IMR-90 (cell line): ENCODE measurements around the gene PIK3CB. TPM values are rescaled to one million over a fixed set of nuclear protein-coding genes. Genes with fewer than 3 reads are reported as not detected.

ENCODE experiments used
- ATAC-seq: fragments of 200-7000 bp; cut with Tn5 transposase; 2 replicates; pipeline ENCODE4 v1.9.1; 2020; ENCODE audit warnings: low read depth, mild to moderate bottlenecking, moderate library complexity
- BruUV-seq: library from RNA; stranded (reverse); fragments of 400-500 nt; replicated peaks from 2 replicates; lab custom pipeline; 2021; lab: Mats Ljungman, UMichigan
- CTCF ChIA-PET: fragments of 300-600 bp; formaldehyde crosslinking; extraction: SDS; loops from one replicate; lab custom pipeline; 2021; ENCODE audit warnings: antibody characterized with exemption; lab: Yijun Ruan, JAX
- POLR2A ChIA-PET: fragments of 300-600 bp; sonication (Branson Sonifier 250); formaldehyde crosslinking; loops from one replicate; lab custom pipeline; 2022; ENCODE audit warnings: antibody characterized with exemption; ENCODE audit not compliant: unreplicated experiment; lab: Charles Lee
- DNase-seq: peaks from one replicate; pipeline ENCODE4 v3.0.0; 2013
- H2AFZ ChIP-seq: replicated peaks from 2 replicates; pipeline ENCODE3; 2013; ENCODE audit warnings: low read length, mild to moderate bottlenecking; ENCODE audit not compliant: poor library complexity
- H2AK5ac ChIP-seq: 2 replicates; pipeline ENCODE4 v1.6.1; 2013; ENCODE audit warnings: low read depth, low read length, inconsistent platforms
- H2AK9ac ChIP-seq: replicated peaks from 2 replicates; pipeline ENCODE3; 2013; ENCODE audit warnings: mild to moderate bottlenecking, low read depth, low read length, moderate library complexity; ENCODE audit not compliant: poor library complexity
- H2BK120ac ChIP-seq: 2 replicates; pipeline ENCODE4 v1.6.1; 2013; ENCODE audit warnings: low read depth, low read length, inconsistent platforms
- H2BK15ac ChIP-seq: 3 replicates; pipeline ENCODE4 v1.6.1; 2013; ENCODE audit warnings: low read depth, low read length, inconsistent platforms
- H2BK20ac ChIP-seq: 2 replicates; pipeline ENCODE4 v1.6.1; 2013; ENCODE audit warnings: low read depth, mild to moderate bottlenecking, inconsistent platforms, low read length, moderate library complexity
- H2BK5ac ChIP-seq: 2 replicates; pipeline ENCODE4 v1.6.1; 2013; ENCODE audit warnings: mild to moderate bottlenecking, low read depth, low read length, inconsistent platforms; ENCODE audit not compliant: poor library complexity, severe bottlenecking
- H3K14ac ChIP-seq: replicated peaks from 2 replicates; pipeline ENCODE4 v1.6.1; 2013; ENCODE audit warnings: low read depth, low read length, inconsistent platforms
- H3K18ac ChIP-seq: 2 replicates; pipeline ENCODE4 v1.6.1; 2013; ENCODE audit warnings: low read depth, low read length, control low read depth
- H3K23ac ChIP-seq: 2 replicates; pipeline ENCODE4 v1.6.1; 2013; ENCODE audit warnings: low read depth, low read length, inconsistent platforms
- H3K27ac ChIP-seq: 2 replicates; pipeline ENCODE4 v1.5.1; 2013; ENCODE audit warnings: mild to moderate bottlenecking, control low read depth, low read length; ENCODE audit not compliant: insufficient read depth
- H3K27me3 ChIP-seq: 2 replicates; pipeline ENCODE4 v1.6.1; 2013; ENCODE audit warnings: low read length; ENCODE audit not compliant: control insufficient read depth, insufficient read depth
- H3K36me3 ChIP-seq: 2 replicates; pipeline ENCODE4 v1.6.1; 2013; ENCODE audit warnings: low read length, mixed read lengths; ENCODE audit not compliant: control insufficient read depth, insufficient read depth
- H3K4ac ChIP-seq: 2 replicates; pipeline ENCODE4 v1.6.1; 2013; ENCODE audit warnings: low read depth, low read length, inconsistent platforms
- H3K4me1 ChIP-seq: 2 replicates; pipeline ENCODE4 v1.6.1; 2013; ENCODE audit warnings: low read length, mixed read lengths; ENCODE audit not compliant: control insufficient read depth, insufficient read depth
- H3K4me2 ChIP-seq: 2 replicates; pipeline ENCODE4 v1.6.1; 2013; ENCODE audit warnings: low read depth, mild to moderate bottlenecking, control low read depth, low read length, moderate library complexity
- H3K4me3 ChIP-seq: 2 replicates; pipeline ENCODE4 v1.5.1; 2013; ENCODE audit warnings: low read depth, mild to moderate bottlenecking, control low read depth, low read length, moderate library complexity; ENCODE audit not compliant: insufficient read depth
- H3K56ac ChIP-seq: 2 replicates; pipeline ENCODE4 v1.6.1; 2013; ENCODE audit warnings: low read length, inconsistent platforms; ENCODE audit not compliant: insufficient read depth; ENCODE audit errors: extremely low read depth
- H3K79me1 ChIP-seq, 2 experiments: 2 replicates each; pipeline ENCODE4 v1.6.1; 2013; ENCODE audit warnings: low read length in 2 of 2, inconsistent platforms in 1 of 2, low read depth in 1 of 2
- H3K9ac ChIP-seq: 2 replicates; pipeline ENCODE4 v1.6.1; 2013; ENCODE audit warnings: low read depth, low read length, control low read depth
- H3K9me1 ChIP-seq: 2 replicates; pipeline ENCODE4 v1.6.1; 2013; ENCODE audit warnings: low read length, inconsistent platforms; ENCODE audit not compliant: insufficient read depth
- H3K9me3 ChIP-seq: 2 replicates; pipeline ENCODE4 v1.6.1; 2013; ENCODE audit warnings: low read length; ENCODE audit not compliant: control insufficient read depth, insufficient read depth
- H4K20me1 ChIP-seq: 2 replicates; pipeline ENCODE4 v1.6.1; 2013; ENCODE audit warnings: low read length, inconsistent platforms; ENCODE audit not compliant: insufficient read depth
- H4K5ac ChIP-seq: 2 replicates; pipeline ENCODE4 v1.6.1; 2013; ENCODE audit warnings: mild to moderate bottlenecking, low read depth, low read length, control low read depth
- H4K8ac ChIP-seq, 2 experiments: 2 replicates each; pipeline ENCODE4 v1.6.1; 2013; ENCODE audit warnings: low read depth in 2 of 2, low read length in 2 of 2, control low read depth in 1 of 2, inconsistent platforms in 1 of 2
- H4K91ac ChIP-seq: 2 replicates; pipeline ENCODE4 v1.6.1; 2013; ENCODE audit warnings: low read depth, low read length, inconsistent platforms; ENCODE audit not compliant: insufficient read depth
- ELK1 ChIP-seq: fragments of 150-350 bp; IDR thresholded peaks from 2 replicates; pipeline ENCODE4 v1.6.1; 2016; ENCODE audit warnings: low read depth, mild to moderate bottlenecking, low read length, moderate library complexity, borderline replicate concordance
- FOS ChIP-seq: fragments of 150-350 bp; IDR thresholded peaks from 2 replicates; pipeline ENCODE4 v1.6.1; 2016; ENCODE audit warnings: low read depth, low read length
- MXI1 ChIP-seq: IDR thresholded peaks from 2 replicates; pipeline ENCODE4 v1.6.1; 2012; ENCODE audit warnings: low read depth, mild to moderate bottlenecking, low read length, moderate library complexity, borderline replicate concordance
- dilution Hi-C: fragments of 300-500 bp; cut with HindIII; formaldehyde crosslinking; loops from one replicate; pipeline ENCODE4 v1.14.3; 2018; ENCODE audit warnings: low sequenced_read_pairs; ENCODE audit not compliant: unreplicated experiment
- in situ Hi-C: fragments of 300-500 bp; cut with MboI; formaldehyde crosslinking; loops from 3 replicates; pipeline ENCODE4 v1.14.3; 2019; ENCODE audit warnings: low sequenced_read_pairs, inconsistent platforms, mixed read lengths
- intact Hi-C: fragments of 100-400 bp; cut with micrococcal nuclease; formaldehyde crosslinking; loops from 2 replicates; pipeline ENCODE4 v1.10.0; 2022
- polyA plus RNA-seq, 3 experiments: library from polyadenylated mRNA; depleted of rRNA; stranded (reverse); fragments of >200 nt; gene quantifications; 2 replicates each; pipeline ENCODE4 v1.2.3, GENCODE V29; 2012; ENCODE audit warnings: low replicate concordance in 1 of 3
- total RNA-seq: library from RNA; depleted of rRNA; stranded (reverse); fragments of >200 nt; gene quantifications from 2 replicates; pipeline ENCODE4 v1.2.3, GENCODE V29; 2012

The PIK3CB gene
- total and polyA plus RNA-seq, 2 of the 4 experiments (the other 2 are of a cell fraction), result 6.3 to 6.8 TPM

DNA sequence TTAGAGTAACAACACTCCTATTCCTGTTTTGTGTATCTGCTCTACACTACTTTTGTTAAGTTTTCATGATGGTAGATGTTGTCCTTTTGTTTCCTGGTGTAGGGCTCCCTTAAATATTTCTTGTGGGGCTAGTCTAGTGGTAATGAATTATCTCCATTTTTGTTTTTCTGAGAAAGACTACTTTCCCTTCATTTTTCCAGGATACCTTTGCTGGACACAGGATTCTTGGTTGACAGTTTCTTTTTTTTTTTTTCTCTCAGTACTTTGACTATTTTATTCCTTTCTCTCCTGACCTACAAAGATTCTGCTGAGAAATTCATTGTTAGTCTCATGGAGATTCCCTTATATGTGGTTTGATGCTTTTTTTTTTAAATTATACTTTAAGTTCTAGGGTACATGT is 188.2 kb downstream of the PIK3CB start:
- intact Hi-C loops, result no loop called here
- ChIA-PET POLR2A (no interaction called here), CTCF (no interaction called here)
- Histone ChIP-seq H3K4me2 (no peak overlapping the region), H3K18ac (no peak overlapping the region), H4K8ac (no peak overlapping the region), H2BK15ac (no peak overlapping the region), H3K9ac (no peak overlapping the region), H4K91ac (no peak overlapping the region), H3K27me3 (no peaks in the 10 kb centered on the region), H2BK120ac (no peak overlapping the region), H2BK20ac (no peak overlapping the region), H3K4ac (no peak overlapping the region), H3K9me3 (peaks cover 15% of the 10 kb centered on the region), H2AFZ (no peak overlapping the region), H3K27ac (no peak overlapping the region), H2AK5ac (no peak overlapping the region), H3K56ac (no peak overlapping the region), H3K23ac (no peak overlapping the region), H3K9me1 (no peaks in the 10 kb centered on the region), H3K79me1 (no peaks in the 10 kb centered on the region), H2BK5ac (no peak overlapping the region), H4K5ac (no peak overlapping the region), H2AK9ac (no peak overlapping the region), H4K20me1 (no peaks in the 10 kb centered on the region), H3K36me3 (peaks cover 13% of the 10 kb centered on the region; the same call in 1 of the 2 replicates), H3K4me1 (no peaks in the 10 kb centered on the region), H3K4me3 (no peak overlapping the region), H3K14ac (no peak overlapping the region)
- dilution Hi-C loops, result no loop called here
- TF ChIP-seq MXI1 (no peak), FOS (no peak), ELK1 (no peak)
- no peak for ATAC-seq
- no TSS peak for BruUV-seq
- in situ Hi-C loops, result no loop called here
- no peak for DNase-seq
